Neural progenitor cell (in vitro differentiated cells): ENCODE data around the gene ELOVL6. TPM values are rescaled to one million over a fixed set of nuclear protein-coding genes. Genes with fewer than 3 reads are reported as not detected.
A peak's percentile ranks its signal among the peaks of the same experiment; 100 is the strongest.

Experiments
- DNase-seq: peaks from one replicate; pipeline ENCODE4 v3.0.0-alpha.2; 2016; ENCODE audit warnings: low spot score
- H2AFZ ChIP-seq: fragments of 200-600 bp; sonication (generic); replicated peaks from 2 replicates; pipeline ENCODE4 v1.6.1; 2016; ENCODE audit warnings: antibody characterized with exemption
- H3F3A ChIP-seq: fragments of 200-600 bp; sonication (generic); 2 replicates; pipeline ENCODE4 v1.6.1; 2016; ENCODE audit warnings: antibody characterized with exemption, low read depth
- H3K27ac ChIP-seq: fragments of 200-600 bp; sonication (generic); 2 replicates; pipeline ENCODE4 v1.5.1; 2016; ENCODE audit warnings: mild to moderate bottlenecking
- H3K27me3 ChIP-seq: fragments of 200-600 bp; sonication (generic); 2 replicates; pipeline ENCODE4 v1.6.1; 2016; ENCODE audit warnings: mild to moderate bottlenecking, moderate library complexity
- H3K36me3 ChIP-seq: fragments of 200-600 bp; sonication (generic); 2 replicates; pipeline ENCODE4 v1.5.1; 2016
- H3K4me1 ChIP-seq: fragments of 200-600 bp; sonication (generic); 2 replicates; pipeline ENCODE4 v1.6.1; 2016; ENCODE audit warnings: mixed run types
- H3K4me2 ChIP-seq: fragments of 200-600 bp; sonication (generic); 2 replicates; pipeline ENCODE4 v1.6.1; 2016
- H3K4me3 ChIP-seq: fragments of 200-600 bp; sonication (generic); 2 replicates; pipeline ENCODE4 v1.5.1; 2016
- H3K79me2 ChIP-seq: fragments of 200-600 bp; sonication (generic); 2 replicates; pipeline ENCODE4 v1.6.1; 2016; ENCODE audit warnings: low read depth
- H3K9ac ChIP-seq: fragments of 200-600 bp; sonication (generic); 2 replicates; pipeline ENCODE4 v1.6.1; 2016
- H3K9me3 ChIP-seq: fragments of 200-600 bp; sonication (generic); 2 replicates; pipeline ENCODE4 v1.5.1; 2016; ENCODE audit warnings: low read depth
- H4K20me1 ChIP-seq: fragments of 200-600 bp; sonication (generic); 2 replicates; pipeline ENCODE4 v1.6.1; 2016; ENCODE audit warnings: low read depth
- H3K27ac Mint-ChIP-seq: 3 replicates; pipeline ENCODE4 v1.8.0; 2021; ENCODE audit warnings: mixed read lengths
- H3K27me3 Mint-ChIP-seq: 2 replicates; pipeline ENCODE4 v1.8.0; 2022; ENCODE audit warnings: low read depth, mild to moderate bottlenecking, inconsistent platforms, moderate library complexity, mixed read lengths; ENCODE audit not compliant: insufficient read depth
- H3K36me3 Mint-ChIP-seq: 3 replicates; pipeline ENCODE4 v1.8.0; 2021; ENCODE audit warnings: mixed read lengths
- H3K4me1 Mint-ChIP-seq: 3 replicates; pipeline ENCODE4 v1.8.0; 2021; ENCODE audit warnings: mixed read lengths
- H3K4me3 Mint-ChIP-seq: 3 replicates; pipeline ENCODE4 v1.8.0; 2021; ENCODE audit warnings: mild to moderate bottlenecking, moderate library complexity, mixed read lengths
- H3K9me3 Mint-ChIP-seq: 3 replicates; pipeline ENCODE4 v1.8.0; 2020; ENCODE audit warnings: mixed read lengths
- EZH2 ChIP-seq: fragments of 200-600 bp; sonication (generic); IDR thresholded peaks from 2 replicates; pipeline ENCODE4 v1.6.1; 2017; ENCODE audit warnings: antibody characterized with exemption, mild to moderate bottlenecking, moderate library complexity
- EZH2phosphoT487 ChIP-seq: fragments of 200-600 bp; sonication (generic); IDR thresholded peaks from 2 replicates; pipeline ENCODE4 v1.6.1; 2017; ENCODE audit warnings: antibody characterized with exemption
- total RNA-seq: library from RNA; depleted of rRNA; stranded (reverse); fragments of >200 nt; gene quantifications from 2 replicates; pipeline ENCODE4 v1.2.3, GENCODE V29; 2015; ENCODE audit warnings: low replicate concordance
- TF ChIP-seq, protein P1 (sequence below): fragments of 200-600 bp; sonication (generic); IDR thresholded peaks from 2 replicates; pipeline ENCODE4 v1.5.1; 2017; ENCODE audit warnings: antibody characterized with exemption, mild to moderate bottlenecking

Gene ELOVL6
- total RNA-seq, 1 donor from 2014 or later = 54.4 TPM

DNA sequence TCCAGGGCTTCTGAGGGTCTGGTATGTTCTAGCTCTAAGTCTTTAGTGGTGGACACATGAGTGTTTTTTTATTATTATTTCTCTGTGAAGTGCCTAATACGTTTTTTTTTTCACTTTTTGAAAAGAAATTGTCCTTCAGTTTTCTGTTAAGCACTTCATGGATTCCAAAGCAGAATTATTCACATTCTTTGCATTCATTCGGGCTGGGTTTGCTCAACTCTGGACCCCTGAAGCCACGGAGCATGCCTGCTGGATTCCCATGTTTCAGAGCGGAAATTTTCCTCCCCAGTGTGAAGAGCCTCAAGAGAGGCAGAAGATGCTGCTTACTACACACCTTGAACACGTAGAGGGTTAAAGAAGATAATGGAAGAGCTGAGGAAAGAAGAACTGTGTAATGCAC lies 178.3 kb downstream of the ELOVL6 start:
- H3K4me1 ChIP-seq = no peaks in the 10 kb centered on the region
- H3K36me3 Mint-ChIP-seq = no peaks in the 10 kb centered on the region
- peak; percentile 22 for DNase-seq
- no peak overlapping the region for H3K9ac ChIP-seq
- H3K4me3 ChIP-seq = no peak overlapping the region
- H3K79me2 ChIP-seq = no peaks in the 10 kb centered on the region
- peak overlapping the region; percentile 12 for H2AFZ ChIP-seq
- peaks cover 3% of the 10 kb centered on the region for H3K9me3 ChIP-seq
- peaks cover 3% of the 10 kb centered on the region for H3K4me1 Mint-ChIP-seq
- H3K9me3 Mint-ChIP-seq = peaks cover 7% of the 10 kb centered on the region
- peak overlapping the region; percentile 13 for H3K27ac Mint-ChIP-seq
- H3K4me2 ChIP-seq = no peak overlapping the region
- no peaks in the 10 kb centered on the region for H3F3A ChIP-seq
- no peak overlapping the region for H3K4me3 Mint-ChIP-seq
- peaks cover 3% of the 10 kb centered on the region for H3K27me3 Mint-ChIP-seq
- TF ChIP-seq EZH2phosphoT487 (no peak), EZH2 (no peak)
- TF ChIP-seq, protein P1, sequence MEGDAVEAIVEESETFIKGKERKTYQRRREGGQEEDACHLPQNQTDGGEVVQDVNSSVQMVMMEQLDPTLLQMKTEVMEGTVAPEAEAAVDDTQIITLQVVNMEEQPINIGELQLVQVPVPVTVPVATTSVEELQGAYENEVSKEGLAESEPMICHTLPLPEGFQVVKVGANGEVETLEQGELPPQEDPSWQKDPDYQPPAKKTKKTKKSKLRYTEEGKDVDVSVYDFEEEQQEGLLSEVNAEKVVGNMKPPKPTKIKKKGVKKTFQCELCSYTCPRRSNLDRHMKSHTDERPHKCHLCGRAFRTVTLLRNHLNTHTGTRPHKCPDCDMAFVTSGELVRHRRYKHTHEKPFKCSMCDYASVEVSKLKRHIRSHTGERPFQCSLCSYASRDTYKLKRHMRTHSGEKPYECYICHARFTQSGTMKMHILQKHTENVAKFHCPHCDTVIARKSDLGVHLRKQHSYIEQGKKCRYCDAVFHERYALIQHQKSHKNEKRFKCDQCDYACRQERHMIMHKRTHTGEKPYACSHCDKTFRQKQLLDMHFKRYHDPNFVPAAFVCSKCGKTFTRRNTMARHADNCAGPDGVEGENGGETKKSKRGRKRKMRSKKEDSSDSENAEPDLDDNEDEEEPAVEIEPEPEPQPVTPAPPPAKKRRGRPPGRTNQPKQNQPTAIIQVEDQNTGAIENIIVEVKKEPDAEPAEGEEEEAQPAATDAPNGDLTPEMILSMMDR = no peak
- no peaks in the 10 kb centered on the region for H4K20me1 ChIP-seq
- no peak overlapping the region for H3K27ac ChIP-seq
- H3K36me3 ChIP-seq = no peaks in the 10 kb centered on the region
- no peaks in the 10 kb centered on the region for H3K27me3 ChIP-seq

DNA sequence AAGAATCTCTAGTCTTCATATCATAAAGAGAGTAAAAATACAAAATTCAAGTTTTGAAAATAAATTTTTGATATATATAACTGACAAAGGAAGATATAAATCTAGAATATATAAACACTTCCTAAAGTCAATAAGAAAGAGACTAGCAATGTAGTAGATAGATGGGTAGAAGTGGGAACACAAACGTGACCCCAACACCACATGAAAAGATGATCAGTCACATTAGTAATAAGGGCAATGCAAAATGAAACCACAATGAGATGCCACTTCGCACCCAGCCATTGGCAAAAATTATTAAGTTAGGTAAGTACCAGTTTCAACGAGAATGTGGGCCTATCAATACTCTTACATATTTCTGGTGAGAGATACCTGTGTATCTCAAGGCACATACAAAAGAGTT lies 179.3 kb downstream of the ELOVL6 start:
- Mint-ChIP-seq H3K4me3 (no peak overlapping the region), H3K9me3 (peaks cover 9% of the 10 kb centered on the region), H3K4me1 (peaks cover 3% of the 10 kb centered on the region), H3K27me3 (peaks cover 2% of the 10 kb centered on the region), H3K27ac (no peak overlapping the region), H3K36me3 (no peaks in the 10 kb centered on the region)
- Histone ChIP-seq H3K9me3 (peaks cover 3% of the 10 kb centered on the region), H3K27ac (no peak overlapping the region), H3K4me1 (no peaks in the 10 kb centered on the region), H3K4me2 (no peak overlapping the region), H3K79me2 (no peaks in the 10 kb centered on the region), H3K27me3 (no peaks in the 10 kb centered on the region), H2AFZ (no peak overlapping the region), H3F3A (no peaks in the 10 kb centered on the region), H4K20me1 (no peaks in the 10 kb centered on the region), H3K4me3 (no peak overlapping the region), H3K9ac (no peak overlapping the region), H3K36me3 (no peaks in the 10 kb centered on the region)
- TF ChIP-seq EZH2phosphoT487 (no peak), EZH2 (no peak)
- TF ChIP-seq, protein P1 = no peak
- DNase-seq = no peak

DNA sequence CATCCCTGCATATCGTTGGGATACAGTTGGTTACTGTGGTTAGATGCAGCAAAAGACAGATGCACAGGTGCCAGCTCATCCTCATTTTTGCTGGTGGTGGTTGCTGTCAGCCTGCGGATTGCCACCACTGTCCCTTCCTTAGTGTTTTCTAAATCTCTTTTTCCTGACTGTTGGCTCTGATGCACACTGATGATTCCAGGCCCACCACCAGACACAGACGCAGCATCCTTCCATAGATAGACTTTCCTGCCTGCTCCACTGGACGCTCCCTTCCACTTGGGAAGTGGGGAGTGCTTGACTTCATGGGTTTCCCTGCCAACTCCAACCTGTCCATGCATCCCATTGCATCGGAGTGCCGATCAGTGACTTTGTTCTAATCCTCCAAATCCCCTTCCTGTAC lies 184.2 kb downstream of the ELOVL6 start:
- no peaks in the 10 kb centered on the region for H3K79me2 ChIP-seq
- no peaks in the 10 kb centered on the region for H4K20me1 ChIP-seq
- TF ChIP-seq EZH2phosphoT487 (no peak), EZH2 (no peak)
- TF ChIP-seq, protein P1 = no peak
- H3K27me3 ChIP-seq = no peaks in the 10 kb centered on the region
- no peaks in the 10 kb centered on the region for H3K27me3 Mint-ChIP-seq
- DNase-seq = no peak
- H3K4me3 Mint-ChIP-seq = no peak overlapping the region
- H3K27ac ChIP-seq = no peak overlapping the region
- no peak overlapping the region for H3K4me2 ChIP-seq
- H3F3A ChIP-seq = no peaks in the 10 kb centered on the region
- no peak overlapping the region for H3K27ac Mint-ChIP-seq
- no peaks in the 10 kb centered on the region for H3K36me3 ChIP-seq
- H3K9me3 ChIP-seq = peaks cover 3% of the 10 kb centered on the region
- H3K9ac ChIP-seq = no peak overlapping the region
- no peak overlapping the region for H3K4me3 ChIP-seq
- peaks cover 9% of the 10 kb centered on the region for H3K9me3 Mint-ChIP-seq
- no peaks in the 10 kb centered on the region for H3K4me1 ChIP-seq
- H3K36me3 Mint-ChIP-seq = no peaks in the 10 kb centered on the region
- H2AFZ ChIP-seq = no peak overlapping the region
- H3K4me1 Mint-ChIP-seq = peaks cover 5% of the 10 kb centered on the region
